C4-2B (cell line): ENCODE results near the gene N4BP3.
"Not testable (repeated sequence)": the region's sequence is repeated elsewhere in the genome, so short reads cannot be mapped to it uniquely, and the experiment has no call there.

ENCODE experiments used
- ZFX ChIP-seq: fragments of 450-650 bp; IDR thresholded peaks from 2 replicates; pipeline ENCODE4 v1.6.1; 2017
- TF ChIP-seq, protein P1 (sequence below): fragments of 450-650 bp; conservative IDR thresholded peaks from 2 replicates; pipeline ENCODE4 v1.5.1; 2017; ENCODE audit warnings: mild to moderate bottlenecking

DNA sequence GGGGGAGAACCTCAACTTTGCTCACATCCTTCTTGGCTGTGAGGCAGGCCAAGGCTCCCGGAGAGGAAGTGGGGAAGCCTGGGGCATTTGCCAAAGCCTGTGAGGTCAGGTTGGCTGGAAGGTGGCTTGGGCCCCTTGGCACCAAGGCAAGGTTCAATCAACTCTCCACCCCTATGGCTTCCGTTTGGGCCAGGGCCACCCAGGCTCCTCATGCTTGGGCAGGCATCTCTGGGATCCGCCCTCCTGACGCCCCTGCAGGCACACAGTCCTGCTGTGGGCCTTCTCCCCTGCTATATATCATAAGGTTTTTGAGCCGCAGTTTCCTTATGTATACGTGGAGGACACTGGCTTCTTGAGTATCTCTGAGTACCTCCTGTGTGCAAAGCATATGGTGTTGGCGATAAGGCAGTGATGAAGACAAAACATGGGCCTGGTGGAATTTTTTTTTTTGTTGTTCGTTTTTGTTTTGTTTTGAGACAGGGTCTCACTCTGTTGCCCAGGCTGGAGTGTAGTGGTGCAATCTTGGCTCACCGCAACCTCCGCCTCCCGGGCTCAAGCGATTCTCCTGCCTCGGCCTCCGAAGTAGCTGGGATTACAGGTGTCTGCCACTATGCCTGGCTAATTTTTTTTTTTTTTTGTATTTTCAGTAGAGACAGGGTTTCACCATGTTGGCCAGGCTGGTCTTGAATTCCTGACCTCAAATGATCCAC is 14.1 kb downstream of the N4BP3 start:
- TF ChIP-seq, protein P1, sequence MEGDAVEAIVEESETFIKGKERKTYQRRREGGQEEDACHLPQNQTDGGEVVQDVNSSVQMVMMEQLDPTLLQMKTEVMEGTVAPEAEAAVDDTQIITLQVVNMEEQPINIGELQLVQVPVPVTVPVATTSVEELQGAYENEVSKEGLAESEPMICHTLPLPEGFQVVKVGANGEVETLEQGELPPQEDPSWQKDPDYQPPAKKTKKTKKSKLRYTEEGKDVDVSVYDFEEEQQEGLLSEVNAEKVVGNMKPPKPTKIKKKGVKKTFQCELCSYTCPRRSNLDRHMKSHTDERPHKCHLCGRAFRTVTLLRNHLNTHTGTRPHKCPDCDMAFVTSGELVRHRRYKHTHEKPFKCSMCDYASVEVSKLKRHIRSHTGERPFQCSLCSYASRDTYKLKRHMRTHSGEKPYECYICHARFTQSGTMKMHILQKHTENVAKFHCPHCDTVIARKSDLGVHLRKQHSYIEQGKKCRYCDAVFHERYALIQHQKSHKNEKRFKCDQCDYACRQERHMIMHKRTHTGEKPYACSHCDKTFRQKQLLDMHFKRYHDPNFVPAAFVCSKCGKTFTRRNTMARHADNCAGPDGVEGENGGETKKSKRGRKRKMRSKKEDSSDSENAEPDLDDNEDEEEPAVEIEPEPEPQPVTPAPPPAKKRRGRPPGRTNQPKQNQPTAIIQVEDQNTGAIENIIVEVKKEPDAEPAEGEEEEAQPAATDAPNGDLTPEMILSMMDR = not testable (repeated sequence)
- not testable (repeated sequence) for TF ChIP-seq ZFX
